GM19395 (cell line): ENCODE measurements around the gene RIPPLY2.
"Not testable (repeated sequence)": the region's sequence is repeated elsewhere in the genome, so short reads cannot be mapped to it uniquely, and the experiment has no call there.

Source experiments
- ATAC-seq: cut with Tn5 transposase; IDR thresholded peaks from one replicate; pipeline ENCODE4 v1.9.1; 2021; ENCODE audit warnings: mild to moderate bottlenecking, moderate library complexity; ENCODE audit not compliant: unreplicated experiment

The RIPPLY2 gene

GRCh38 chr6:83897094-83897493 lies 43.9 kb downstream of the RIPPLY2 start:
- ATAC-seq = not testable (repeated sequence)

- ATAC-seq = no peak
Measured at GRCh38 chr6:83901624-83902023, 48.5 kb downstream of the RIPPLY2 start.

- no peak for ATAC-seq
Measured at GRCh38 chr6:83904395-83904794, 51.2 kb downstream of the RIPPLY2 start.

GRCh38 chr6:83905648-83906047 lies 52.5 kb downstream of the RIPPLY2 start:
- no peak for ATAC-seq
